ENCODE measurements around the gene CBFB.

CBFB gene

GRCh38 chr16:67063008-67063407 lies 34.1 kb downstream of the CBFB start:
- no peak overlapping the region for H3K4me2 ChIP-seq
- H3K36me3 ChIP-seq (ENCODE audit: insufficient read depth), result peaks cover 15% of the 10 kb centered on the region; the same call in 1 of the 2 replicates
- no peak for TF ChIP-seq CTCF (conservative IDR thresholded peaks at IDR 0.05; ENCODE audit: low read depth, low read length)
- H3K4me1 ChIP-seq (ENCODE audit: low read depth, poor library complexity, severe bottlenecking), result peaks cover 18% of the 10 kb centered on the region
- peaks cover 5% of the 10 kb centered on the region; the same call in 1 of the 2 replicates for H4K20me1 ChIP-seq (ENCODE audit: insufficient read depth)
- H3K9ac ChIP-seq, result no peak overlapping the region
- peaks cover 63% of the 10 kb centered on the region for H3K79me2 ChIP-seq (ENCODE audit: insufficient read depth, low read depth)
- no peak overlapping the region for H3K4me3 ChIP-seq (IDR thresholded peaks at IDR 0.05; ENCODE audit: insufficient read depth, low read depth, low read length)
- no peak overlapping the region for H2AFZ ChIP-seq (ENCODE audit: low read depth)
- H3K27me3 ChIP-seq (ENCODE audit: insufficient read depth, low read depth), result no peaks in the 10 kb centered on the region
- H3K27ac ChIP-seq, result no peak overlapping the region

- no peak overlapping the region for H3K9ac ChIP-seq
- peaks cover 19% of the 10 kb centered on the region for H3K79me2 ChIP-seq (ENCODE audit: insufficient read depth, low read depth)
- peaks cover 23% of the 10 kb centered on the region; the same call in 1 of the 2 replicates for H3K36me3 ChIP-seq (ENCODE audit: insufficient read depth)
- no peak for TF ChIP-seq CTCF (conservative IDR thresholded peaks at IDR 0.05; ENCODE audit: low read depth, low read length)
- H2AFZ ChIP-seq (ENCODE audit: low read depth), result no peak overlapping the region
- no peak overlapping the region for H3K4me2 ChIP-seq
- no peak overlapping the region for H3K4me3 ChIP-seq (IDR thresholded peaks at IDR 0.05; ENCODE audit: insufficient read depth, low read depth, low read length)
- H3K4me1 ChIP-seq (ENCODE audit: low read depth, poor library complexity, severe bottlenecking), result peaks cover under 1% of the 10 kb centered on the region
- H3K27ac ChIP-seq, result no peak overlapping the region
- no peaks in the 10 kb centered on the region for H3K27me3 ChIP-seq (ENCODE audit: insufficient read depth, low read depth)
- H4K20me1 ChIP-seq (ENCODE audit: insufficient read depth), result no peaks in the 10 kb centered on the region
These were observed 39.3 kb downstream of the CBFB start for GRCh38 chr16:67068212-67068753.

DNA sequence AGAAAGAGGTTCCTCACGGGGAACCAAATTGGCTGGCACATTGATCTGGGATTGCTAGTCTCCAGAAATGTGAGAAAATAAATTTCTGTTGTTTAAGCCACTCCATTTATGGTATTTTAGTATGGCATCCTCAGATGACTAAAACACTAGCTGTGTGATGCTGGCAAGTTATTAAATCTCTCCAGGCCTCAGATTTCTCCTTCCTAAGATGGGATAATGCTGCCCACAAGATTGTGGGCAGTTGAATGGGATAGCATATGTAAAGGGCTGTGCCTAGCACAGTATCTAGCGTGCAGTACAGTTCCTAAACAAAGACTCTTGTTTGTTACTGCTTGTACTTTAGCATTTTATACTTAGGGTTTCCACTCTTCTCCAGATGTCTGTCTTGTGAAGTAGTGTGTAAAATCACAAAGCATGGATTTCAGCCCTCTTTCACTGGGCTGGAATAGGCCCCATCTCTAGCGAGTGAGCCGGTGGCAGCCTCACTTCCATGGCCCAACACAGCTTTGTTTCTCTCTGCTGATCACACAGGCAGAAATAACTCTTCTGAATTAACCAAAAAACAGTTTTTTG lies 42.6 kb downstream of the CBFB start:
- Histone ChIP-seq H3K4me2 (no peak overlapping the region), H4K20me1 (ENCODE audit: insufficient read depth) (no peaks in the 10 kb centered on the region), H3K9ac (no peak overlapping the region), H3K27me3 (ENCODE audit: insufficient read depth, low read depth) (no peaks in the 10 kb centered on the region), H3K4me3 (IDR thresholded peaks at IDR 0.05; ENCODE audit: insufficient read depth, low read depth, low read length) (no peak overlapping the region), H3K79me2 (ENCODE audit: insufficient read depth, low read depth) (no peaks in the 10 kb centered on the region), H3K4me1 (ENCODE audit: low read depth, poor library complexity, severe bottlenecking) (no peaks in the 10 kb centered on the region), H3K36me3 (ENCODE audit: insufficient read depth) (peaks cover 20% of the 10 kb centered on the region; the same call in 1 of the 2 replicates), H2AFZ (ENCODE audit: low read depth) (no peak overlapping the region), H3K27ac (no peak overlapping the region)
- no peak for TF ChIP-seq CTCF (conservative IDR thresholded peaks at IDR 0.05; ENCODE audit: low read depth, low read length)

- TF ChIP-seq CTCF (conservative IDR thresholded peaks at IDR 0.05; ENCODE audit: low read depth, low read length), result no peak
- no peaks in the 10 kb centered on the region for H3K4me1 ChIP-seq (ENCODE audit: low read depth, poor library complexity, severe bottlenecking)
- no peak overlapping the region for H3K27ac ChIP-seq
- H3K27me3 ChIP-seq (ENCODE audit: insufficient read depth, low read depth), result no peaks in the 10 kb centered on the region
- H3K9ac ChIP-seq, result no peak overlapping the region
- 0 out of 2 replicates have a peak, but pooled peaks cover 12% of the 10 kb centered on the region for H3K36me3 ChIP-seq (ENCODE audit: insufficient read depth)
- no peak overlapping the region for H2AFZ ChIP-seq (ENCODE audit: low read depth)
- no peaks in the 10 kb centered on the region for H4K20me1 ChIP-seq (ENCODE audit: insufficient read depth)
- no peak overlapping the region for H3K4me2 ChIP-seq
- no peak overlapping the region for H3K4me3 ChIP-seq (IDR thresholded peaks at IDR 0.05; ENCODE audit: insufficient read depth, low read depth, low read length)
- H3K79me2 ChIP-seq (ENCODE audit: insufficient read depth, low read depth), result no peaks in the 10 kb centered on the region
These were observed 46.4 kb downstream of the CBFB start for GRCh38 chr16:67075331-67075730.
